Stimulated activated CD8-positive, alpha-beta memory T cell treated with anti-CD3 and anti-CD28 coated beads, Interleukin-4, amount 100 ng/mL, for 24 hours (primary cell): Measurements from ENCODE around the gene TXNRD1.
"Not testable (repeated sequence)": the region's sequence is repeated elsewhere in the genome, so short reads cannot be mapped to it uniquely, and the experiment has no call there.

Source experiments
- DNase-seq: peaks from one replicate; pipeline ENCODE4 v3.0.0-alpha.2; 2020; ENCODE audit warnings: low read depth

Gene TXNRD1

DNA sequence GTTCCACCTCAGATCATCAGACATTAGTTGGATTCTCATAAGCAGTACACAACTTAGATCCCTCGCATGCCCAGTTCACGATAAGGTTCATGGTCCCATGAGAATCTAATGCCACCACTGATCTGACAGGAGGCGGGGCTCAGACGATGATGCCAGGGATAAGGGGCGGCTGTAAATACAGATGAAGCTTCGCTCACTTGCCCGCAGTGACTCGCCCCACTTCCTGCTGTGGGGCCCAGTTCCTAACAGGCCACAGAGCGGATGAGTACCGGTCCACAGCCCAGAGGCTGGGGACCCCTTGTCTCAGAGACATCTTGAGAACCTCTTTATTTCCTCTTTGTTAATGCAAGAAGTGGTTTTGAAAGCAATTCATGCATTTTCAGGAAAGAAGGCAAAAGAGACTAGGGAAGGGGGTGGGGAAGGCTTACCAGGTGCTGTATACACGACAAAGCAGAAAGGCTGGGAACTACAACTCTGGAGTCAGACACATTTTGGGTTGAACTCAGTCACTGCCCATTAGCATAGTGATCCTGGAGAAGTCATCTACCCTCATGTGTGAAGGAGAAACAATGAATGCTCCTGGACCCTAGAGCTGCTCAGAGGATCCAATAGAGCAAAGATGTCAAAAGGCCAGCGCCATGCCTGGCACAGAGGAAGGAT, 156.6 kb downstream of the TXNRD1 start:
- peak; percentile 7 for DNase-seq

DNA sequence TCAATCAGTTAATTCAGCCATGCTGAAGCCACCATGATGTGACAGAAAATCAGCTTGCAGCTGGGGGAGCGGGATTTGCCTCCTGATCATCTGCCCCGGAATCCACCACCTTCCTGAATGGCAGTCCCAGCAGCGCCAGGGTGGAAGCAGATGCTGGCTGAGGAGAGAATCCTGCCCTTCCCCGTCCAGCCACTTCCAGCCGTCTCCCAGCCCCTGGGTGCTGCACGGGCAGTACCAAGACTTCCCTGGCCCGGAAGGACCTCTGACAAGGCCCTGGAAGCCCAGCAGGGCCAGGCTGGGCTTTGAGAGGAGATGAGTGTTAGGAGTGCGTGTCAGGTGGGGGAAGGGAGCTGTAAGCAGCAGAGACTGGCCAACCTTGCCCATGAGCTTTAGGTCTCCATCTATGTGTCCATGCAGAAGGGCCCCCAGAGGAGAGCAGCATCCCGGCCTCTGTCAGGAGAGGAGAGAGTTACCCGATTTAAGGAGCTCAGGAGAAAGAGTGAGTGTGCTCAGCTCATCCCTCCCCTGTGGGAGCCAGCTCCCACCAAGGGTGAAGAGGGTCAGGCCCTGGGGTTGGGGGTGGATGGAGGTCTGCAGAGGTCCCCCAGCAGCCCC, 157.2 kb downstream of the TXNRD1 start:
- no peak for DNase-seq

DNA sequence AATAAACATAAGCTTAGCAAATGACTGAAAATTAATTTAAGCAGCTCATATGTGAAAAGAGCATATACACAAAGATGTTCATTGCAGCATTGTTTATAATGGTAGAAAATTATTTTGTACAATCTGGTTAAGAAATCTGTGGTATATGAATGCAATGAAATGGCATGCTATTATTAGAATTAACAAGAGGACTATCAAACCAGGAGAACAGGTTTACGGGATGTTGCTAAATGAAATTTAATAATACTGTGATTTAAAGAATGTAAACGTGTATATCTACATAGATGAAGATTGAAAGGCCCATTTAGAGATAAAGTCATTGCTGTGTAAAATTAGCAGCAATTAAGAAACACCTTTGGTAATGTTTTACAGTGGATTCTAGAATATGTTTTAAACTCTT, 158.5 kb downstream of the TXNRD1 start:
- DNase-seq: no peak

DNA sequence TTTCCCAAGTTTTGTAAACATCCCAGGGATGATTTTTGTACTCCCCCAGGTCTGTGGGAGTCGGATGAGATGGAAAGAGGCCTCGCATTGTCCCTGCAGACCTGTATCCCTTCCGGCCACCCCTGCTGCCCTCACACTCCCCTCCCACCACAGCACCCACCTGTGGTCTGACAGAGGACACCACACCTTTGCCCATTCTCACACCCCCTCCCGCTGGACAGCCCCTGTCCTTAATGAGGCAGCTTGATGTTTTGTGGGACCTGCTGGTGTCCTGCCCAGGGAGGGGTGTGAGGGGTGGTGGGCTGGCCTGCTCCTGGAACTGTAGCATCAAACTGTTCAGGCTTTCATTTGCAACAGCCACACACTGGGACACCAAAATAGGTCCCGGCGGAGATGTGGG, 159.2 kb downstream of the TXNRD1 start:
- no peak for DNase-seq

DNA sequence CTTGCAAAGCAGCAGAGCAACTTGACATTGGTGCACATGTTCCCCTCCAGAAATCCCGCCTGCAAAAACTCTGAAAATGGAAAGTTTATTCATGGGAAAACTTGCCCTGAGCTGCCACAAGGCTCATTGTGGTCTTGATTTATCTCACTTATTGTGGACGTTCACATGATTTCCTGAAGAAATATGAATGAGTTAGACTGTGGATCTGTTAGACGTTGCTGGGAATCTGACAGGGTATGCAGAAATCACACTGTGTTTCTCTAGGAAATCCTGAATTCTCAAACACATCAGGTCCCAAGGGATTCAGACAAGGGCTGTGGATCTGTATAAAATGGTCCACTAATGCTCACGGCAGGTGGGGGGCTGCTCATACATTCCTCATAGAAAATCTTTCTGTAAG, 160.2 kb downstream of the TXNRD1 start:
- DNase-seq: no peak

DNA sequence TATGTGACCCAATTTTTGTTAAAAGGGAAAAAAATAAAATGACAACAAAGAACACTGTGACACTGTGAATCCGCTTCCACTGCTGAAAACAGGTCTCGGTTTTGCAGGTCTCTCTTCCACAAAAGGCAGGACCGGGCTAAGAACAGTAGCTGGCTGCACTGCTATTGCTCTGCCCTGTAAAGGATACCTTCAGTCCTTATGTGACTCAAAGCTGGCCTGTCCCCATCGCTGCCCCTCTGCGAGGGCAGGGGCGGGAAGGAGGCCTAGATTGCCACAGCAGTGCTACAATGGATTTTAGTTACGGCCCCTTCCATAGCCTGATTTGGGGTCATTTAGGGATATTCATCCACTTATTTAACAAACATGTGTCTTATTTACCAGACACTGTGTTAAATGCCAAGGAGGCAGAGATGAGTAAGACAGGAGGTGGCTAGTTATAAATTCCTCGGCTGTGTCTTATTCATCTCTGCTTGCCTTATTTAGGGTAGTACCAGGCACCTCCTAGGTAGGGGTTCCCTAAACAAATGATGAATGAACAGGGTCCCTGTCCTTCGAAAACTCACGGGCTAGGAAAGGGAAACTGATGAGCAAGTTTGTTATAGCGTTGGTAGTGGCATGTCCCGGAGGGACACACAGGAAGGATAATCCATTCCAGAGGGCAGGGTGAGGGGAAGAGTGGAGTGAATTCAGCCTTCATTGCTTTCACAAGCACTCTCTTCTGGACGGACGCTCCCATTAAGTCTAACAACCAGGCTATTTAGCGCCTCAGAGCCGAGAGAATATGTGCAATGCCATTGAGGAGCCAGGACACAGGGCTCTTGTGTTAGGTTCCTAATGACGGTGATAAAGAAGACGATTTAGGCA, 161.3 kb downstream of the TXNRD1 start:
- DNase-seq: no peak

DNA sequence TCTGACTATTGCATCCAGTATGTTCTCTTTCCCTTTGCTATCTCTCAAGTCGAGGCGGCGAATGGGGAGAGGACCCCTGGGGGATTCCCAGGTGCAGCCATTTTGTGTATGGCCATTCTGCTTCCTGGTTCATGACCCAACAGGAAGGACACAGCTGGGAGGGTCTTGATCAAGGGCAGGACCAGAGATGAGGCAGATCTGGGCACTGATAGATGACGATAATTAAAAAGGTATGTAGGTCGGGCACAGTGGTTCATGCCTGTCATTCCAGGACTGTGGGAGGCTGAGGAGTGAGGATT, 161.9 kb downstream of the TXNRD1 start:
- DNase-seq: no peak

DNA sequence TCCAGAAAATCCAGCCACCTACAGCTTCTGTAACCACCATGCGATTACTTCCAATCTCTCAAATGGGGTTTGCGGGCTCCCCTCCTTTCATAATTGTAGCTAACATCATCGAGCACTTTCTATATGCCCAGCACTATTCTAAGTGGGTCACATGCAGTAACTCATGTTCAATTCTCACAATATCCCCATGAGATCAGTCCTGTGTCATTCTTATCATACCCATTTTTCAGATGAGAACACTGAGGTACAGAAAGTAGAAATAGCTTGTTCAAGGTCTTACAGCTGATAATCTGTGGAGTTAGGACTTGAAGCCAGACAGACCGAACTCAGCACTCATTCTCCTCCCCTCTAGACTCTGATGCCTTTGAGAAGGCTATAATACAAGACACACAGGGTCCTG, 162.8 kb downstream of the TXNRD1 start:
- DNase-seq: no peak

DNA sequence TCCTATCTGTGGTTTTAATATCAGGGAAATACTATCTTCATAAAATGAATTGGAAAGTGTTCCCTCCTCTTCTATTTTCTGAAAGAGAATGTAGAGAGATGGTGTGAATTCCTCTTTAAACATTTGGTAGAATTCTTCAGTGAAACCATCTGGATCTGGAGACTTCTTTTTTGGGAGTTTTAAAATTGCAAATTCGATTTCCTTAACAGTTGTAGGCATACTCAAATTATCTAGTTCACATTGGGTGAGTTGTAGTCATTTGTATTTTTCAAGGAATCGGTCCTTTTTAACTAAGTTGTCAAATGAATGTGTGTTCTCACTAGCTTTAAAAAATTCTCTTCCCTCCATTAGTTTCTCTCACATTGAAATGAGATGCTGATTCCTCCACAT, 165.8 kb downstream of the TXNRD1 start:
- no peak for DNase-seq

DNA sequence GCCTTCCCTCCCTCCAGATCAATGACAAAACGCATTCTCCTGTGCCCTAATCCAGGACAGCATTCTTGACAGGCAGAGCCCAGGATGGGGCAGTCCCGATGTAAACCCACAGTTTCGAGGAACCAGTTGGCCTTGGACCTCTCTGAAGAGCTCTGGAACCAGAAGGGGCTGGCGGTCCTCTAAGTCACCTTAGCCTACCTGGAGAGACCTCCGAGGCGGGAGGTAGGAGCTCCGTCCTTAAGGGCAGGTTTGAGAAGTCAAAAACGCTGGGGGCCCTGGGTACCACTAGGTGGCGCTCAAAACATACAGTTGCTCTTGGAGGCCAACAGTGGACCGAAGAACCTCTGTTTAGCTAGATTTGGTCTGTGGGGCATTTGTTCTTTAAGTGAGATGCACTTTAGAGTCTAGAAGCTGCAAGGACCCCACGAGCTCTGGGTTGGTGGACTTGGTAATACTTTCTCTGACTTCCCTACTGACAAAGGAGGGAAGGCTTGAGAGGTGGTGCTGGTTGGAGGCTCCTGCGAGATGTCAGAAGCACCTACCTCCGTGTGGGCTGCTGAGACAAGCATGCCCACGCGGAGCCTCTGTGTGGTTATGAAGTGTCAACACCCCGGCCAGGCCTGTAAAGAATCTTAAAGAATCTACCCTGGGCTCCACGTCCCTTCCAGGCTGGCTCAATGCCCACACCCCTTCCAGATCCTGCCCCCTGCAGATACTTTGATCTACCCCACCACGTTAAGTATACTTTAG, 166.3 kb downstream of the TXNRD1 start:
- DNase-seq: peak; percentile 67

DNA sequence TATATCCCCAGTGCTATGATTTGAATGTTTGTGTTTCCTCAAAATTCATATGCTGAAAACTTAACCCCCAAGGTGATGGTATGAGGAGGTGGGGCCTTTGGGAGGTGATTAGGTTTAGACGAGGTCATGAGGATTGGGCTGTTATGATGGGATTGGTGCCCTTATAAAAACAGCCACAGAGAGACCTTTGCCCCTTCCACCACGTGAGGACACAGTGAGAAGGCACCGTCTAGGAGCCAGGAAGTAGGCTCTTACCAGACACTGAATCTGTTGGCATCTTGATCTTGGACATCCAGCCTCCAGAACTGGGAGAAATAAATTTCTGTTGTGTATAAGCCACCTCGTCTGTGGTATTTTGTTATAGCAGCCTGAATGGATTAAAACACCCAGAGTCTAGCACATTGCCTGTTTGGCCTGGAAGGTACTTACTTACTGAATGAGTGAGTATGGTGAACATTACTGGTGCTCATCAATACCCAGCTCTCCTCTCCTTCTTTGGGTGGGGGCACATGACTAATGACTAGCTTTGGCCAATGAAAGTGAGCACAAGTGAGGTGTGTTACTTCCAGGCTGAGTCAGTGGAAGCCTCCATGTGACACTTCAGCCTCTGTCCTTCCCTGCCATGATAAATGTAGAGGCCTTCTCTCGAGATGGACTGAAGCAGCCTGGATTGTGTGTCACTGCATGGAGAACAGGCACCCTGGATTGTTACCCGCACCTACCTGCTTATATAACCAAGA, 168.7 kb downstream of the TXNRD1 start:
- DNase-seq: no peak

DNA sequence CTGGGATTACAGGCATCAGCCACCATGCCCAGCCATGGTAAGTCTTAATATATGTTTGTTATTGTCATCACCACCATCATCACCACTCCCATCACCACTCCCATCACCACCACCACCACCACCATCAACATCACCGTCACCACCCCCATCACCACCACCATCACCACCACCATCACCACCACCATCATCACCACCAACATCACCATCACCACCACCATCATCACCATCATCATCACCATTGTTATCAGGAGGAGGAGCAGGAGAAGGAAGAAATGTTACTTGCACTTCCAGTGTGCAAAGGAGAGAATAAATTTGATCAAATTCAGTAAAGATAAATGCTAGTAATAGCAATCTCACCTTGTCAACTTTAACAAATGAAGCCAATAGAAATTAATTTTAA, 169.9 kb downstream of the TXNRD1 start:
- no peak for DNase-seq

DNA sequence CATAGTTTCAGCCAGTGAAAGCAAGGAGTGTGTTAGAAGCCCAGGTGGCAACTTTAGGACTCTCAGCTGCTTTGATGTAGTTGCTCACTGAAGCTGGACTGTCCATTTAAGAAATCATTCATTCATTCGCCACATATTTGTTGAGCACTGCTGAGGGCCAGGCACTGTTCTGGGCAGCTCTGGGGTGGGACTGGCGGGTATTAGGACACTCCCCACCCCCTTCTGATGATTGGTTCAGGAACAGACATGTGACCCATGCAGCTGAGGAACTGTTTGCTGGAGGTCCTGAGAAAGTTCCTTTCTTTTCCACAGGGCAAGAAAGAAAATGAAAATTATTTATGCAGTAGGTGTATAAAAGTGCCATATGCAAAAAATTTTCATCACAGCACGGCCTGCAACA, 170.9 kb downstream of the TXNRD1 start:
- no peak for DNase-seq

DNA sequence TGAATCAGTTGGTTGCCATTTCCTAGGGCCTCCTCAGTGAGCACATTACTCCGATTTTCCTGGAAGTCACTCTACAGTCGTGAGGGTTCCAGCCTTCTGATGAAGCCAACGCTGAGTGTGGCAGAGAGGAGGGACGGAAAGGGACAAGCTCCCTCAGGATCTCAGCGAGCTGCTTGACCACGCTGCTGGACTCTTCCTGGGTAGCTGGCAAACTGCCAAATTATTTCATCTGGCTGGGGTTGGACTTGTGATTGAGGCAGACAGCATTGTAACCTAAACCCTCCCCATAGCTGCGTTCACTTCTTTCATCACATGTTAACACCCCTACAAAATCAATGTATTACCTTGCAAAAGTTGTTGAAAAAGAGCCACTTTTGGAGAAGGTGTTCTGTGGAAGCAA, 171.6 kb downstream of the TXNRD1 start:
- no peak for DNase-seq

DNA sequence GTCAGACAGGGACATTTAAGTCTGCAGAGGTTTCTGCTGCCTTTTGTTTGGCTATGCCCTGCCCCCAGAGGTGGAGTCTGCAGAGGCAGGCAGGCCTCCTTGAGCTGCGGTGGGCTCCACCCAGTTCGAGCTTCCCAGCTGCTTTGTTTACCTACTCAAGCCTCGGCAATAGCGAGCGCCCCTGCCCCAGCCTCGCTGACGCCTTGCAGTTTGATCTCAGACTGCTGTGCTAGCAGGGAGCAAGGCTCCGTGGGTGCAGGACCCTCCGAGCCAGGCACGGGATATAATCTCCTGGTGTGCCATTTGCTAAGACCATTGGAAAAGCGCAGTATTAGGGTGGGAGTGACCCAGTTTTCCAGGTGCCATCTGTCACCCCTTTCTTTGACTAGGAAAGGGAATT, 178.5 kb downstream of the TXNRD1 start:
- DNase-seq: not testable (repeated sequence)
